ENCODE measurements around the gene BTN2A1. TPM values are rescaled to one million over a fixed set of nuclear protein-coding genes. Genes with fewer than 3 reads are reported as not detected.

The BTN2A1 gene
- total RNA-seq, 1 donor from 2014 or later = 23.8 TPM

Other genes starting within 250 kb of the BTN2A1 start
- 13.1 and 16.4 TPM in 2 replicates for gene BTN3A2, start 92.8 kb upstream of the BTN2A1 start, total RNA-seq (ENCODE audit: low replicate concordance)
- 8.7 and 21.6 TPM in 2 replicates for gene BTN2A2, start 74.8 kb upstream of the BTN2A1 start, total RNA-seq (ENCODE audit: low replicate concordance)
- gene BTN3A1, start 55.7 kb upstream of the BTN2A1 start, total RNA-seq (ENCODE audit: low replicate concordance) = 19.6 and 19.9 TPM in 2 replicates
- gene BTN3A3, start 17.5 kb upstream of the BTN2A1 start, total RNA-seq (ENCODE audit: low replicate concordance) = 3.8 and 8.7 TPM in 2 replicates
- gene BTN1A1, start 42.3 kb downstream of the BTN2A1 start, total RNA-seq (ENCODE audit: low replicate concordance) = 0.36 and 1.3 TPM in 2 replicates
- 31.7 and 37.6 TPM in 2 replicates for gene HMGN4, start 80.4 kb downstream of the BTN2A1 start, total RNA-seq (ENCODE audit: low replicate concordance)
- gene ABT1, start 139.0 kb downstream of the BTN2A1 start, total RNA-seq (ENCODE audit: low replicate concordance) = 21.4 and 23.9 TPM in 2 replicates
- gene ZNF322, start 201.8 kb downstream of the BTN2A1 start, total RNA-seq (ENCODE audit: low replicate concordance) = 31.9 and 40.2 TPM in 2 replicates